GM23248 (cell line): ENCODE data around the gene TMEM178B.
"Not testable (repeated sequence)": the region's sequence is repeated elsewhere in the genome, so short reads cannot be mapped to it uniquely, and the experiment has no call there.

Experiments used
- EZH2 ChIP-seq: fragments of 200-600 bp; sonication (generic); IDR thresholded peaks from 2 replicates; pipeline ENCODE4 v1.6.1; 2018; ENCODE audit warnings: antibody characterized with exemption, mild to moderate bottlenecking; ENCODE audit not compliant: insufficient read depth, poor library complexity, severe bottlenecking
- EZH2phosphoT487 ChIP-seq: fragments of 200-600 bp; sonication (generic); IDR thresholded peaks from 2 replicates; pipeline ENCODE4 v1.6.1; 2018; ENCODE audit warnings: antibody characterized with exemption, moderate library complexity, mild to moderate bottlenecking, low read depth; ENCODE audit not compliant: insufficient read depth

DNA sequence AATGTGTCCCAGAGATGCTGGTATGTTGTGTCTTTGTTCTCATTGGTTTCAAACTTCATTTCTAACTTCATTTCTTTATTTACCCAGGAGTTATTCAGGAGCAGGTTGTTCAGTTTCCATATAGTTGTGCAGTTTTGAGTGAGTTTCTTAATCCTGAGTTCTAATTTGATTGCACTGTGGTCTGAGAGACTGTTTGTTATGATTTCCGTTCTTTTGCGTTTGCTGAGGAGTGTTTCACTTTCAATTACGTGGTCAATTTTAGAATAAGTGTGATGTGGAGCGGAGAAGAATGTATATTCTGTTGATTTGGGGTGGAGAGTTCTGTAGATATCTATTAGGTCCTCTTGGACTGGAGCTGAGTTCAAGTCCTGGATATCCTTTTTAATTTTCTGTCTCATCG is 103.3 kb downstream of the TMEM178B start:
- not testable (repeated sequence) for TF ChIP-seq EZH2phosphoT487, EZH2
